BJ (cell line): Measurements from ENCODE around the gene EFCAB10. TPM values are rescaled to one million over a fixed set of nuclear protein-coding genes. Genes with fewer than 3 reads are reported as not detected.
A peak's percentile ranks its signal among the peaks of the same experiment; 100 is the strongest.
"Not testable (repeated sequence)": the region's sequence is repeated elsewhere in the genome, so short reads cannot be mapped to it uniquely, and the experiment has no call there.

Source experiments
- CTCF ChIA-PET: fragments of 350-600 bp; formaldehyde crosslinking; extraction: SDS; loops from one replicate; lab custom pipeline; 2021; ENCODE audit warnings: antibody characterized with exemption, inconsistent platforms; lab: Yijun Ruan, JAX
- POLR2A ChIA-PET: fragments of 300-600 bp; sonication (Branson Sonifier 250); formaldehyde crosslinking; extraction: SDS; loops from one replicate; lab custom pipeline; 2021; ENCODE audit warnings: antibody characterized with exemption; lab: Charles Lee
- DNase-seq: peaks from one replicate; pipeline ENCODE4 v3.0.0-alpha.2; 2011; ENCODE audit warnings: low read depth
- H3K27me3 ChIP-seq: 2 replicates; pipeline ENCODE4 v1.6.0; 2011; ENCODE audit warnings: low read length; ENCODE audit not compliant: control insufficient read depth, insufficient read depth
- H3K36me3 ChIP-seq: 2 replicates; pipeline ENCODE4 v1.5.1; 2011; ENCODE audit warnings: low read length; ENCODE audit not compliant: control insufficient read depth, insufficient read depth
- H3K4me3 ChIP-seq: 2 replicates; pipeline ENCODE4 v1.5.1; 2011; ENCODE audit warnings: low read depth, mild to moderate bottlenecking, control low read depth, low read length
- polyA plus RNA-seq: library from polyadenylated mRNA; depleted of rRNA; stranded (reverse); fragments of >200 nt; gene quantifications from 2 replicates; pipeline ENCODE4 v1.2.3, GENCODE V29; 2011; rRNA removed
- TF ChIP-seq, protein P1 (sequence below): IDR thresholded peaks from 2 replicates; pipeline ENCODE4 v1.5.1; 2011; ENCODE audit warnings: low read depth, mild to moderate bottlenecking, control low read depth, inconsistent platforms, low read length, moderate library complexity; ENCODE audit not compliant: insufficient read depth

Gene EFCAB10
- polyA plus RNA-seq, 1 experiment = not detected

DNA sequence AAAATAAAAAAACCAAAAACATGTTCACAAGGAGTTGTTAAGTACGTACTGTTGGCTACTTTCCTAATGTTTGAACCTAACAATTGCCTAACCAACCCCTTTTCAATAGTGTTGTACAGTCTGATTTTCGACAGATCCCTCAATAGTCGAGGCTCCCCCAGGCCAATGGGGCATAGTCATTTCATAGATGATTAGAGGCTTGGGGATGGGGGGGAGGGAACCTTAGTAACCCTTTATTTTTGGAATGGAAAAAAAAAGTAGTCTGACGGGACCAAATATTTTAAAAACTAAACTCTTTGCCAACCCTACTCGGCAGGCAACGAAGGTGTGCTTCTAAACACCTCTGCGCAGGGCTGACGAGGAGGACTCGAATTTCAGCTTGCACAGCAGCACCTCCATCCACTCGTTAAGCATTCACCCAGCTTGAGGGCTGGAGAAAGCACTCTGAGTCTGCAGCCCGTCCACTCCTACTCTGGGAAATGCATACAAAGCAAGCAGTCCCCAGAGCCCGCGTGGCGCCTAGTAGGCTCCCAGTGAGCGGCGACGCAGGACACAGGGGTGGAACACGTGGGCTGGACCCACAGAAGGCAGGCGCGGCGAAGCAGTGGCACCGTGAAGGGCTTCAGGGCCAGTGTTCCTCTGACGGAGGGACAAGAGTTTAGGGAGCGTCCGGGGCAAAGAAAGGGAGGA is 60.1 kb downstream of the EFCAB10 start:
- TF ChIP-seq, protein P1, sequence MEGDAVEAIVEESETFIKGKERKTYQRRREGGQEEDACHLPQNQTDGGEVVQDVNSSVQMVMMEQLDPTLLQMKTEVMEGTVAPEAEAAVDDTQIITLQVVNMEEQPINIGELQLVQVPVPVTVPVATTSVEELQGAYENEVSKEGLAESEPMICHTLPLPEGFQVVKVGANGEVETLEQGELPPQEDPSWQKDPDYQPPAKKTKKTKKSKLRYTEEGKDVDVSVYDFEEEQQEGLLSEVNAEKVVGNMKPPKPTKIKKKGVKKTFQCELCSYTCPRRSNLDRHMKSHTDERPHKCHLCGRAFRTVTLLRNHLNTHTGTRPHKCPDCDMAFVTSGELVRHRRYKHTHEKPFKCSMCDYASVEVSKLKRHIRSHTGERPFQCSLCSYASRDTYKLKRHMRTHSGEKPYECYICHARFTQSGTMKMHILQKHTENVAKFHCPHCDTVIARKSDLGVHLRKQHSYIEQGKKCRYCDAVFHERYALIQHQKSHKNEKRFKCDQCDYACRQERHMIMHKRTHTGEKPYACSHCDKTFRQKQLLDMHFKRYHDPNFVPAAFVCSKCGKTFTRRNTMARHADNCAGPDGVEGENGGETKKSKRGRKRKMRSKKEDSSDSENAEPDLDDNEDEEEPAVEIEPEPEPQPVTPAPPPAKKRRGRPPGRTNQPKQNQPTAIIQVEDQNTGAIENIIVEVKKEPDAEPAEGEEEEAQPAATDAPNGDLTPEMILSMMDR = no peak
- DNase-seq = no peak
- Histone ChIP-seq H3K4me3 (peak overlapping the region; percentile 53), H3K27me3 (no peaks in the 10 kb centered on the region), H3K36me3 (no peaks in the 10 kb centered on the region)
- CTCF ChIA-PET = interaction anchor here (0.7 kb wide), 1 partner anchor 10 kb away, joined by 3 read pairs; no protein-coding TSS in a partner anchor
- POLR2A ChIA-PET = no interaction called here

DNA sequence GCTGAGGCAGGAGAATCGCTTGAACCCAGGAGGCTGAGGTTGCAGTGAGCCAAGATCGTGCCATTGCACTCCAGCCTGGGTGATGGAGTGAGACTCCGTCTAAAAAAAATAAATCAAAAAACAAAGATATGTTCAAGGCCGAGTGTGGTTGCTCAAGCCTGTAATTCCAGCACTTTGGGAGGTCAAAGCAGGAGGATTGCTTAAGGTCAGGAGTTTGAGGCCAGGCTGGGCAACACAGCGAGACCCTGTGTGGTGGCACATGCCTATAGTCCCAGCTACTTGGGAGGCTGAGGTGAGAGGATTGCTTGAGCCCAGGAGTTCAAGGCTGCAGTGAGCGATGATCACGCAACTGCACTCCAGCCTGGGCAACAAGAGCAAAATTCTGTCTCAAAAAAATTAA is 60.7 kb downstream of the EFCAB10 start:
- POLR2A ChIA-PET, DNase-seq, H3K27me3 ChIP-seq, H3K4me3 ChIP-seq, H3K36me3 ChIP-seq: not testable (repeated sequence)
- CTCF ChIA-PET = interaction anchor here (0.7 kb wide), 1 partner anchor 11 kb away, joined by 3 read pairs; no protein-coding TSS in a partner anchor

DNA sequence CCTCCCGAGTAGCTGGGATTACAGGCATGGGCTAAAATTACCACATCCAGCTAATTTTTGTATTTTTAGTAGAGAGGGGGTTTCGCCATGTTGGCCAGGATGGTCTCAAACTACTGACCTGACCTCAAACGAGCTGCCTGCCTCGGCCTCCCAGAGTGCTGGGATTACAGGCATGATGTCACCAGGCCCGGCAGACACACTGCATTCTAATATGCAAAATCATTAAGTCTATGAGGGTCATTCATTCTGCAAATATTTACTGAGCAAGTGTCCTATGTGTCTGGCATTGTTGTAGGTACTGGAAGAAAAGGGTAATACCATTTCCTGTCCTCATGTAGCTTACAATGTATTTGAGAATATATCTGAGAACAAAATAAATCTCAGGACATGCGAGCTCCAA is 61.9 kb downstream of the EFCAB10 start:
- Histone ChIP-seq H3K36me3 (no peaks in the 10 kb centered on the region), H3K27me3 (no peaks in the 10 kb centered on the region), H3K4me3 (no peak overlapping the region)
- DNase-seq = no peak
- ChIA-PET POLR2A (interaction anchor here (1.0 kb wide), 1 partner anchor 12 kb away, joined by 3 read pairs; the partner anchor contains the start of gene RINT1), CTCF (no interaction called here)
- TF ChIP-seq, protein P1 = no peak

DNA sequence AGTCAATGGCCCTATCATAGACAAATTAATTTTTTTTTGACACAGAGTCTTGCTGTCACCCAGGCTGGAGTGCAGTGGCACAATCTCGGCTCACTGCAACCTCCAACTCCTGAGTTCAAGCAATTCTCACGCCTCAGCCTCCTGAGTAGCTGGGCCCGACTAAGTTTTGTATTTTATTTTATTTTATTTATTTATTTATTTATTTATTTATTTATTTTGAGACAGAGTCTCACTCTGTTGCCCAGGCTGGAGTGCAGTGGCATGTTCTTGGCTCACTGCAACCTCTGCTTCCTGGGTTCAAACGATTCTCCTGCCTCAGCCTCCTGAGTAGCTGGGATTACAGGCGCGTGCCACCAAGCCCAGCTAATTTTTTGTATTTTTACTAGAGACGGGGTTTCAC is 65.7 kb downstream of the EFCAB10 start:
- DNase-seq, CTCF ChIA-PET, H3K4me3 ChIP-seq, H3K36me3 ChIP-seq, H3K27me3 ChIP-seq, POLR2A ChIA-PET: not testable (repeated sequence)

Other genes with a start within 250 kb of the EFCAB10 start
- gene SRPK2, start 192.6 kb downstream of the EFCAB10 start, polyA plus RNA-seq = 10.8 and 18.1 TPM in 2 replicates
- gene PUS7, start 59.2 kb downstream of the EFCAB10 start, polyA plus RNA-seq = 5.2 and 9.5 TPM in 2 replicates
- gene RINT1, start 49.3 kb downstream of the EFCAB10 start, polyA plus RNA-seq = 11.0 and 19.8 TPM in 2 replicates